ENCODE measurements around the gene AVPR1A.

The AVPR1A gene

GRCh38 chr12:63093711-63094110 is 57.3 kb downstream of the AVPR1A start:
- DNase-seq (ENCODE audit: low spot score), result no peak

- DNase-seq (ENCODE audit: low spot score), result no peak
Observed at GRCh38 chr12:63093084-63093483, 57.9 kb downstream of the AVPR1A start.

Measured in COLO829 (cell line).